Adipose tissue (tissue), 3 donors: ENCODE measurements around the gene DNAH3. TPM values are rescaled to one million over a fixed set of nuclear protein-coding genes. Genes with fewer than 3 reads are reported as not detected.
"Not testable (repeated sequence)": the region's sequence is repeated elsewhere in the genome, so short reads cannot be mapped to it uniquely, and the experiment has no call there.

Experiments
- H3K27ac ChIP-seq: one replicate; pipeline ENCODE4 v1.5.1; 2013; ENCODE audit warnings: low read depth, low read length
- WGBS, 3 donors: extraction: QIAGEN DNeasy Blood & Tissue Kit; methylation state at CpG; one replicate each; pipeline ENCODE4 v1.1.7; 2013; 5-methylcytosine and 5-hydroxymethylcytosine counted together
- polyA plus RNA-seq, 3 donors: library from polyadenylated mRNA; stranded (reverse); fragments of 200-250 nt; gene quantifications; one replicate each; pipeline ENCODE4 v1.2.3, GENCODE V29; 2013
- donor health status: healthy with polysubstance abuse.
- donor health status: Bipolar disorder and iron deficiency.
- donor health status: healthy.

The DNAH3 gene
- polyA plus RNA-seq, 3 donors, result not detected

- WGBS, 3 donors, result 64 to 70% (median 65%) methylated on average over 3 of the region's 3 CpGs
- H3K27ac ChIP-seq, result no peak overlapping the region
These were observed 61.8 kb downstream of the DNAH3 start for GRCh38 chr16:21088646-21089538.

DNA sequence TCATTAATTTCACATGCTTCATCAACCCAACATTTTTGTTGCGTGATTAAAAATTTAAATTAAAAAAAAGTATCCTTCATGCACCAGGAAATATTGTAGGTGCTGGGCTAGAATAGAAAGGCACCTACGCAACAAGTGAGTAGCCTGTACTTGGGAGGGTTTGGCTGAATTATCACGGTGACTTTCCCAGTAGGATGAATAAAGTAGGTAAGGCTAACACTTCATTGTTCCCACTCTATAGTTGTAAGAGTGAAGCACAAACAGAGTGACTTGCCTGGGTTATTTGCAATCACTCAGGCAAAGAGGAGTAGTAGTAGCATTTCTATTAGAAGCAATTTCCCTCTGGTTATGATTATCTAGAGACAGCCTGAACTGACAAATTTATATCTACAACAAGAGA lies 62.5 kb downstream of the DNAH3 start:
- 82 to 93% (median 91%) methylated on average over 3 of the region's 3 CpGs for WGBS, 3 donors
- H3K27ac ChIP-seq, result no peak overlapping the region

DNA sequence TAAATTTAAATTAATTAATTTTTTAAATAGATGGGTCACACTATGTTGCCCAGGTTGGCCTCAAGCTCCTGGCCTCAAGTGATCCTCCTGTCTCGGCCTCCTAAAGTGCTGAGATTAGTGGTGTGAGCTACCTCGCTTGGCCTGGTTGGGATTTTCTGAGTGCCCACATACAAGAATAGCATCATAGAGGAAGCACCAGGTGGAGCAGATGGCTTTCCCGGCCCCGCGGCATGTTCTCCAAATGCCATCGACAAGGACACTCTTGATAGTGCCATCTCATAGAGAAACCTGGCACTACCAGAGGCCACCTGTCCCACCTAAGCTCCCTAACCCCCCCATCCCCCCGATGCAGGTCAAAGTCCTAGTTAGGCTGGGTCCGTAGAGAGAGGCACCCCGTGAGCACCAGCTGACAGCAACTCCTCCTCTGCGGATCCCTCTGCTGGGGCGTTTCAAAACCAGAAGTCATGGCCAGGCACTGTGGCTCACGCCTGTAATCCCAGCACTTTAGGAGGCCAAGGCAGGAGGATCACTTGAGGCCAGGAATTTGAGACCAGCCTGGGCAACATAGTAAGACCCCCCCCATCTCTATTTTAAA lies 65.9 kb downstream of the DNAH3 start:
- 76 to 93% (median 92%) methylated on average over 12 of the region's 12 CpGs for WGBS, 3 donors
- no peak overlapping the region for H3K27ac ChIP-seq

DNA sequence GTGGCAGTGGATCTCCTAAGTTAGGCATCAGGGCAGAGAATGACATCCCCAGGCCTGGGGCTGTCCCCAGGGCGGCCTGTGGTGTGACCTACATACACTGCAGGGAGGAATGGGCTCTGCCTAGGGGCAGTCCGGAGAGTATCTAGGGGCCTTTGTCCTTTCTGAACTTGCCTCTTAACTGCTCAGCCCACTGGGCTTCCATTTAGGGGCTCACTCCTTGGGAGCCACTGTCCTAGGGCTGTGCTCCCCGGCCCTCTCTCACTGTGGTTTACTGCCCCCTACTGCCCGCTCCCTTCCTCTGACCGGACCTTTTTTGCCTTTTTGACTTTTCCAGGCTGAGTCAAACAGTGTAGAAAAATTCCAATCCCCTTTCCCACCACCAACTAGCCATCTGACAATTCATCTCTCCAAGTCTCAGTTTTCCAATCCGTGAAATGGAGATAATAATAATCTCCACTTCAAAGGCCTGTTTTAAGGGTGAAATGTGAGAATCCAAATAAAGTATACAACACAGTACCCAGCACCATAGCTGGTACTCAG lies 66.8 kb downstream of the DNAH3 start:
- WGBS, 3 donors, result 30 to 39% (median 34%) methylated on average over 6 of the region's 6 CpGs
- no peak overlapping the region for H3K27ac ChIP-seq

DNA sequence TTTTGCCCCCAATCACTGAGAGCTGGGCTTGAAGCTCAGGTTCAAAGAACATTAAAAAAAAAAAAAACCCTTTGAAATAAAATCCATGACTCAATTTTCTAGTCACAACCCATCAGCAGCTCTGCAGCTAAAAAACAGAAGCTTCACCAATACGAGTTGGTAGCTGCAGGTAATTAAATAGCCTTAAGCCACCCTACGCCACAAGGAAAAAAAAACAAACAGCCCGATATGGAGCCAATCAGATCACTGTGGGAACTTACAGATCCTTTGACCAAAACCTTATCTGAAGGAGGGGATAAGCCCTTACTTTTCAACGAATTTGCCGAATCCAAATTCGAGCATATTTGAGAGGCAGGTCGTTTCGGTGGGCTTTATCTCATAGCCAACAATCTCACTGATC lies 69.3 kb downstream of the DNAH3 start:
- H3K27ac ChIP-seq, result no peak overlapping the region
- 39 to 74% (median 71%) methylated on average over 8 of the region's 8 CpGs for WGBS, 3 donors

- no peak overlapping the region for H3K27ac ChIP-seq
These were observed 72.1 kb downstream of the DNAH3 start for GRCh38 chr16:21078563-21078962.

GRCh38 chr16:21076186-21076883 lies 74.3 kb downstream of the DNAH3 start:
- no peak overlapping the region for H3K27ac ChIP-seq

GRCh38 chr16:21075252-21075651 lies 75.4 kb downstream of the DNAH3 start:
- H3K27ac ChIP-seq, result no peak overlapping the region
- 49 to 76% (median 58%) methylated on average over 7 of the region's 7 CpGs for WGBS, 3 donors

More at GRCh38 chr16:21076186-21076883, 74.3 kb downstream of the DNAH3 start:
- 57 to 71% (median 62%) methylated on average over 3 of the region's 3 CpGs for WGBS, 3 donors

GRCh38 chr16:21072976-21073375 lies 77.7 kb downstream of the DNAH3 start:
- WGBS, 3 donors, result 94 to 97% (median 95%) methylated on average over 1 of the region's 1 CpG
- no peak overlapping the region for H3K27ac ChIP-seq

DNA sequence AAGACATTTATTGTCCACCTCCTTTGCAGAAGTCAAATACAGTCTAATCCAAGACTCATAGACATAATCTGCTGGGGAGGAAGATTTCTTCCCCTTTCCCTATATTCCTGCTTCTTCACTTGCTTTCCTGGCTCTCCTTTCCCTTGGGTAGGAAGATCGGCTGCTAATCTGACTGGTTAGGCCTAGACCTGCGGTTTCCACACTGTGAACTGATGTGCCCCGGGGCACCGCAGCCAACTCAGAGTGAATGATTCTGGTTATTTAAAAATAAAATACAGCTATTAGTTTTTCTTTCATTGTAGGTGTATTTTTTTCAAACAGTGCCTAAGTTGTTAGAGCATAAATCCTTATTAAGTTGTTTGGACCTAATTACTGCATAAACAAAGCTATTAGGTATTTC lies 78.9 kb downstream of the DNAH3 start:
- WGBS, 3 donors, result 92 to 96% (median 93%) methylated on average over 4 of the region's 4 CpGs
- H3K27ac ChIP-seq, result no peak overlapping the region

- WGBS, 3 donors, result 72 to 80% (median 73%) methylated on average over 4 of the region's 4 CpGs
These were observed 80.1 kb downstream of the DNAH3 start for GRCh38 chr16:21070564-21070963.

DNA sequence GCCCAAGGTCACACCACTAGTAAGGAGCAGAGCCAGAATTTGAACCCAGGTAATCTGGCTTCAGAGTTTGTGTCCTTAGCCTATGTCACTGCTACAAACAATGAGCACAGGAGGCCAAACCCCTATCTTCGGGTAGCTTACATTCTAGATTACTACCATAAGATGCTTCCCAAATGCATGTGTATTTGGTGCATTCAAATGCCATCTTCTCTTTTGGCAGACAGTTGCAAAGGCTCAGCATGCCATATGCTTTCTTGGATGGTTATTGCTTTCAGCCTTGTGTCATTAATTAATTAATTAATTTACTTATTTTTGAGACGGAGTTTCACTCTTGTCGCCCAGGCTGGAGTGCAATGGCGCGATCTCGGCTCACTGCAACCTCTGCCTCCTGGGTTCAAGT lies 80.7 kb downstream of the DNAH3 start:
- WGBS, 3 donors, result 88 to 96% (median 95%) methylated on average over 6 of the region's 6 CpGs
- no peak overlapping the region for H3K27ac ChIP-seq

More at GRCh38 chr16:21070564-21070963, 80.1 kb downstream of the DNAH3 start:
- H3K27ac ChIP-seq, result no peak overlapping the region

- WGBS, 3 donors, result 70 to 90% (median 79%) methylated on average over 1 of the region's 1 CpG
- no peak overlapping the region for H3K27ac ChIP-seq
These were observed 86.4 kb downstream of the DNAH3 start for GRCh38 chr16:21064203-21064602.

- 92 to 95% (median 94%) methylated on average over 6 of the region's 6 CpGs for WGBS, 3 donors
- H3K27ac ChIP-seq, result not testable (repeated sequence)
These were observed 87.3 kb downstream of the DNAH3 start for GRCh38 chr16:21063314-21063713.

GRCh38 chr16:21060027-21060510 lies 90.6 kb downstream of the DNAH3 start:
- WGBS, 3 donors, result 42 to 67% (median 62%) methylated on average over 4 of the region's 4 CpGs
- H3K27ac ChIP-seq, result no peak overlapping the region

GRCh38 chr16:21057875-21058274 lies 92.8 kb downstream of the DNAH3 start:
- 71 to 86% (median 81%) methylated on average over 7 of the region's 7 CpGs for WGBS, 3 donors
- no peak overlapping the region for H3K27ac ChIP-seq

GRCh38 chr16:21056396-21056795 lies 94.2 kb downstream of the DNAH3 start:
- 36 to 73% (median 69%) methylated on average over 3 of the region's 3 CpGs for WGBS, 3 donors
- no peak overlapping the region for H3K27ac ChIP-seq

DNA sequence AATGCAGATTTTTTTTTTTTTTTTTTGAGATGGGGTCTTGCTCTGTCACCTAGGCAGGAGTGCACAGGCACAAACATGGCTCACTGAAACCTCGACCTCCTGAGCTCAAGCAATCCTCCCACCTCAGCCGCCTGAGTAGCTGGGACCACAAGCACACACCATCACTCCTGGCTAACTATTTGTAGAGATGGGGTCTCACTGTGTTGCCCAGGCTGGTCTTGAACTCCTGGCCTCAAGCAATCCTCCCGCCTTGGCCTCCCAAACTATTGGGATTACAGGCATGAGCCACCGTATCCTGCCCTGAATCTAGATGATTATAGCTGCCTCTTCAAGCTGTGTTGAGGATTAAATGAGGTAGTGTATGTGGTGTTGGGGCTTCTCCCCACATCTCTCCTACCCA lies 94.9 kb downstream of the DNAH3 start:
- WGBS, 3 donors, result 81 to 93% (median 91%) methylated on average over 4 of the region's 4 CpGs
- not testable (repeated sequence) for H3K27ac ChIP-seq

GRCh38 chr16:21053590-21053989 lies 97.1 kb downstream of the DNAH3 start:
- 83 to 89% (median 86%) methylated on average over 1 of the region's 1 CpG for WGBS, 3 donors

More at GRCh38 chr16:21053590-21053989, 97.1 kb downstream of the DNAH3 start:
- no peak overlapping the region for H3K27ac ChIP-seq
